H1 (cell line): ENCODE measurements around the gene PLEKHG3. TPM values are rescaled to one million over a fixed set of nuclear protein-coding genes. Genes with fewer than 3 reads are reported as not detected.

Experiments
- CTCF ChIA-PET: fragments of 300-600 bp; sonication (Branson Sonifier 250); formaldehyde crosslinking; loops from one replicate; lab custom pipeline; 2021; ENCODE audit not compliant: partially characterized antibody; lab: Charles Lee
- POLR2A ChIA-PET: fragments of 300-600 bp; sonication (Branson Sonifier 250); formaldehyde crosslinking; loops from one replicate; lab custom pipeline; 2021; ENCODE audit warnings: inconsistent platforms; ENCODE audit not compliant: partially characterized antibody; lab: Charles Lee
- DNase-seq, 2 experiments: peaks; one replicate each; pipeline versions ENCODE4 v3.0.0 to v3.0.0-alpha.2; 2010 to 2022; ENCODE audit warnings: low spot score in 2 of 2, low read depth in 1 of 2, mixed read lengths in 1 of 2
- FAIRE-seq: peaks from 2 replicates; lab custom pipeline; 2011; peaks lifted over from hg19 to GRCh38; lab: Jason Lieb, UNC
- H2AFZ ChIP-seq: 2 replicates; pipeline ENCODE4 v1.8.1; 2012; ENCODE audit warnings: low read length, inconsistent platforms
- H2AK5ac ChIP-seq: 2 replicates; pipeline ENCODE4 v1.6.1; 2013; ENCODE audit warnings: low read depth, low read length
- H2BK120ac ChIP-seq: replicated peaks from 2 replicates; pipeline ENCODE3; 2013; ENCODE audit warnings: low read depth, low read length, inconsistent platforms
- H2BK12ac ChIP-seq: 2 replicates; pipeline ENCODE4 v1.6.1; 2013; ENCODE audit warnings: low read depth, low read length
- H2BK15ac ChIP-seq: 2 replicates; pipeline ENCODE4 v1.6.1; 2013; ENCODE audit warnings: low read length
- H2BK20ac ChIP-seq: 2 replicates; pipeline ENCODE4 v1.6.1; 2013; ENCODE audit warnings: low read length
- H2BK5ac ChIP-seq: 2 replicates; pipeline ENCODE4 v1.6.1; 2013; ENCODE audit warnings: low read depth, low read length
- H3K14ac ChIP-seq: 2 replicates; pipeline ENCODE4 v1.6.1; 2013; ENCODE audit warnings: inconsistent platforms; ENCODE audit not compliant: insufficient read length
- H3K18ac ChIP-seq: 2 replicates; pipeline ENCODE4 v1.6.1; 2013; ENCODE audit warnings: low read length; ENCODE audit errors: extremely low read depth
- H3K23ac ChIP-seq: 2 replicates; pipeline ENCODE4 v1.6.1; 2013; ENCODE audit warnings: inconsistent platforms; ENCODE audit not compliant: insufficient read length
- H3K23me2 ChIP-seq: 2 replicates; pipeline ENCODE4 v1.6.1; 2013; ENCODE audit warnings: low read depth, low read length
- H3K27ac ChIP-seq: 2 replicates; pipeline ENCODE4 v1.6.1; 2011; ENCODE audit warnings: low read depth, low read length, inconsistent platforms
- H3K27me3 ChIP-seq, 4 experiments: replicated peaks in 1 of 4; 1 replicate in 1 of 4; 2 replicates in 3 of 4; pipeline versions ENCODE4 v1.6.1 to v1.8.1; 2011 to 2013; ENCODE audit warnings: low read length in 3 of 4, mild to moderate bottlenecking in 3 of 4, inconsistent platforms in 2 of 4, mixed read lengths in 2 of 4, moderate library complexity in 1 of 4; ENCODE audit not compliant: control insufficient read depth in 3 of 4, insufficient read depth in 3 of 4; ENCODE audit errors: extremely low read depth in 1 of 4
- H3K36me3 ChIP-seq, 4 experiments: 2 replicates each; pipeline versions ENCODE4 v1.6.1 to v1.8.1; 2011 to 2013; ENCODE audit warnings: mild to moderate bottlenecking in 4 of 4, low read length in 3 of 4, moderate library complexity in 2 of 4, control low read depth in 1 of 4, inconsistent platforms in 1 of 4; ENCODE audit not compliant: insufficient read depth in 4 of 4, control insufficient read depth in 2 of 4
- H3K4ac ChIP-seq: replicated peaks from 2 replicates; pipeline ENCODE3; 2013; ENCODE audit warnings: low read length, low read depth, mixed read lengths, inconsistent platforms; ENCODE audit not compliant: insufficient read length
- H3K4me1 ChIP-seq, 4 experiments: replicated peaks in 1 of 4; 1 replicate in 1 of 4; 2 replicates in 3 of 4; pipeline versions ENCODE4 v1.6.1 to v1.8.1; 2011 to 2013; ENCODE audit warnings: low read length in 3 of 4, inconsistent platforms in 2 of 4, mixed read lengths in 1 of 4; ENCODE audit not compliant: insufficient read depth in 4 of 4, control insufficient read depth in 3 of 4
- H3K4me2 ChIP-seq, 2 experiments: 2 replicates each; pipeline versions ENCODE4 v1.6.1 to v1.8.1; 2011 to 2013; ENCODE audit warnings: low read depth in 2 of 2, low read length in 2 of 2, control low read depth in 1 of 2, inconsistent platforms in 1 of 2, mild to moderate bottlenecking in 1 of 2; ENCODE audit not compliant: insufficient read depth in 1 of 2
- H3K4me3 ChIP-seq, 4 experiments: fragments of 200-600, 300-600 bp in 1 of 4; sonication (generic), shearing (Covaris generic), sonication (Bioruptor Twin) in 1 of 4; 2 replicates each; pipeline versions ENCODE4 v1.5.1 to v1.8.1; 2011 to 2016; ENCODE audit warnings: low read length in 4 of 4, low read depth in 3 of 4, control low read depth in 2 of 4, inconsistent platforms in 2 of 4, mild to moderate bottlenecking in 2 of 4, mixed read lengths in 1 of 4, moderate library complexity in 1 of 4; ENCODE audit not compliant: insufficient read depth in 2 of 4; ENCODE audit errors: extremely low read depth in 1 of 4
- H3K56ac ChIP-seq: replicated peaks from 2 replicates; pipeline ENCODE3; 2013; ENCODE audit warnings: low read depth, mild to moderate bottlenecking, mixed read lengths, low read length, inconsistent platforms; ENCODE audit not compliant: insufficient read length
- H3K79me1 ChIP-seq: 2 replicates; pipeline ENCODE4 v1.6.1; 2013; ENCODE audit warnings: low read depth, low read length, control low read depth
- H3K79me2 ChIP-seq, 2 experiments: 2 replicates each; pipeline versions ENCODE4 v1.6.1 to v1.8.1; 2012 to 2013; ENCODE audit warnings: low read length in 2 of 2, mild to moderate bottlenecking in 2 of 2, inconsistent platforms in 1 of 2; ENCODE audit not compliant: insufficient read depth in 2 of 2, control insufficient read depth in 1 of 2
- H3K9ac ChIP-seq, 4 experiments: replicated peaks in 1 of 4; 1 replicate in 1 of 4; 2 replicates in 3 of 4; pipeline versions ENCODE4 v1.6.1 to v1.8.1; 2011 to 2013; ENCODE audit warnings: low read depth in 3 of 4, low read length in 3 of 4, control low read depth in 2 of 4, mild to moderate bottlenecking in 2 of 4, moderate library complexity in 2 of 4, inconsistent platforms in 1 of 4; ENCODE audit errors: extremely low read depth in 1 of 4
- H3K9me3 ChIP-seq, 2 experiments: 2 replicates each; pipeline versions ENCODE4 v1.6.1 to v1.8.1; 2012 to 2013; ENCODE audit warnings: mild to moderate bottlenecking in 2 of 2, moderate library complexity in 2 of 2, control low read depth in 1 of 2, inconsistent platforms in 1 of 2, low read depth in 1 of 2, low read length in 1 of 2, mixed read lengths in 1 of 2; ENCODE audit not compliant: insufficient read depth in 2 of 2
- H4K20me1 ChIP-seq, 2 experiments: replicated peaks in 1 of 2; 2 replicates each; pipeline versions ENCODE3 to v1.8.1; 2011 to 2013; ENCODE audit warnings: inconsistent platforms in 2 of 2, low read length in 2 of 2, mild to moderate bottlenecking in 1 of 2; ENCODE audit not compliant: insufficient read depth in 2 of 2, control insufficient read depth in 1 of 2
- H4K5ac ChIP-seq: 2 replicates; pipeline ENCODE4 v1.6.1; 2013; ENCODE audit warnings: low read length, low read depth, mixed read lengths, inconsistent platforms; ENCODE audit not compliant: insufficient read length
- H4K8ac ChIP-seq: 2 replicates; pipeline ENCODE4 v1.8.0; 2013; ENCODE audit warnings: mild to moderate bottlenecking, moderate library complexity, low read length, inconsistent platforms; ENCODE audit not compliant: insufficient read depth; ENCODE audit errors: extremely low read depth
- H4K91ac ChIP-seq: replicated peaks from 2 replicates; pipeline ENCODE3; 2013; ENCODE audit warnings: low read length, mixed read lengths, inconsistent platforms; ENCODE audit not compliant: insufficient read length
- WGBS, 2 experiments: shearing (Covaris generic) in 1 of 2; methylation state at CpG; one replicate each; pipeline versions ENCODE4 v1.1.6 to v1.1.7; 2013 to 2015; ENCODE audit warnings: low lambda C conversion rate in 2 of 2, mixed read lengths in 2 of 2, inconsistent platforms in 1 of 2, low coverage in 1 of 2, missing lambda C conversion rate in 1 of 2; ENCODE audit not compliant: insufficient replicate concordance in 2 of 2, insufficient coverage in 1 of 2, insufficient read length in 1 of 2; ENCODE audit errors: extremely low coverage in 1 of 2, missing lambda C conversion rate in 1 of 2; 5-methylcytosine and 5-hydroxymethylcytosine counted together
- polyA plus RNA-seq, 7 experiments: library from polyadenylated mRNA; depleted of rRNA in 3 of 7; stranded (reverse) in 5 of 7; unstranded in 2 of 7; fragments of >200 nt in 5 of 7; fragments of 200-250 nt in 2 of 7; gene quantifications; 1 replicate in 5 of 7; 2 replicates in 1 of 7; 4 replicates in 1 of 7; pipeline versions ENCODE4 v1.2.1 to v1.2.3, GENCODE V29; 2011 to 2013; ENCODE audit warnings: missing spikeins in 2 of 7, mixed read lengths in 2 of 7
- total RNA-seq: library from RNA; stranded (reverse); fragmentation: NEBNext Ultra II Directional; extraction: Animal tissue kit (Norgen Biotek cat#: 25700); gene quantifications from 2 replicates; pipeline ENCODE4 v1.2.1, GENCODE V29; 2021

PLEKHG3 gene
- total and polyA plus RNA-seq, 2 of the 8 experiments (the other 6 are each of a cell fraction or from before 2014, with no cell fraction given): 43.4 to 90.6 TPM

DNA sequence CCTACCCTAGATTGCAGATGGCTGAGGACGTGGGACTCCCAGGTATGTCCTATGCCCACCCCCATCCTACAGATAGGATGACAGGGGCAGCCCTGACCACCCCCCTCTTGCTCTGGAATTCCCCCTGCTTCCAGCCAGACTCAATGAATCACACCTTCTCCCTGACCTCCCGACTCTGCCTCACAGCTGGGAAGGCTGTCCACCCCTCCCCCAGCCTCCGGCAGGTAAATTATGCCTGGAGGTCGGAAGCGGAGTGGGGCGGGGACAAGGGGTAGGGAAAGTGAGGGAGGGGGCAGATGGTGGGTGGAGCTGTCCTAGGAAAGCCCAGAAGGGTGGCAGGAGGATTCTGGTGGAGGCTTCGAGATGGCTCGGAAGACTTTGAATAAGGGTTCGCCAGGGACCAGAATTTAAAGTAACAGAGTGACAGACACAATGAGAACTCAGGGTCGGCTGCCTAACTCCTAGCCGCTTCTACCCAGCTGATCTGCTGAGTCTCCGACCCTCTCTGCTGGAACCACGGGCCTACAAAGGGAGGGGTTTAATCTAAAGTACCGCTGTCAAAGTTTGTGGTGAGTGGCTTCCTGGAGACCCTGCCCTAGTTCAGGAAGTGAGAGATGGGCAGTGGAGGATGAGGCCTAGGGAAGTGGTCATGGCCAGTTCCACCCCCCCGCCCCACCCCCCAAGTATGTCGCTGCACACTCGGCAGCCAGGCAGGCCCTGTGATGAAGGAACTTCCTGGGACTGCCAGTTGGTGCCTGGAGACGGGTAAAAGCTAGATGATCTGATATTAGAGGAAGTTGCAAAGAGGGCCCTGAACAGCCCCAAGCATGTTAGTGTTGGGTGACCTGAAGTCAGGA lies 4.2 kb downstream of the PLEKHG3 start:
- Histone ChIP-seq H4K5ac (no peak overlapping the region), H2BK12ac (peak overlapping the region; percentile 31; the same call in 1 of the 2 replicates), H2AFZ (no peak overlapping the region), H2BK120ac (no peak overlapping the region), H3K36me3 (peaks cover 0 to 9% (median 0%) of the 10 kb centered on the region in 4 experiments; a peak in 2 of 8 replicates), H3K4ac (no peak overlapping the region), H3K79me1 (peaks cover 17% of the 10 kb centered on the region; the same call in 1 of the 2 replicates), H2BK15ac (no peak overlapping the region), H3K9me3 (peaks cover 0 to 3% of the 10 kb centered on the region in 2 experiments; a peak in 2 of 4 replicates), H2BK5ac (peak overlapping the region; percentile 31; the same call in 1 of the 2 replicates), H3K14ac (no peak overlapping the region), H4K8ac (no peak overlapping the region), H3K56ac (no peak overlapping the region), H3K4me1 (peaks cover 21 to 45% (median 35%) of the 10 kb centered on the region in 4 experiments), H2BK20ac (0 out of 2 replicates have a peak overlapping the region, but pooled peaks have one; percentile 50), H3K27me3 (no peaks in the 10 kb centered on the region), H2AK5ac (no peak overlapping the region), H4K91ac (no peak overlapping the region), H3K18ac (no peak overlapping the region; the same call in 1 of the 2 replicates), H3K4me2 (peak overlapping the region; percentile 94 to 96), H3K4me3 (peak overlapping the region; percentile 23 to 80 (median 28); a peak in 6 of 8 replicates), H3K79me2 (peaks cover 23 to 86% of the 10 kb centered on the region in 2 experiments), H3K23ac (no peak overlapping the region), H3K23me2 (peaks cover 15% of the 10 kb centered on the region), H3K9ac (no peak overlapping the region), H3K27ac (no peak overlapping the region), H4K20me1 (peaks cover 9 to 14% of the 10 kb centered on the region in 2 experiments)
- WGBS, 2 experiments: 14% methylated on average over 15 of the region's 18 CpGs; no CpG with 5 or more reads in 1 of the 2 experiments
- DNase-seq (peak in 1 of 2 experiments; percentile 85), FAIRE-seq (peak; percentile 52)
- ChIA-PET CTCF (interaction anchor here (0.6 to 9.3 kb wide), 14 partner anchors 8 to 1534 kb away, joined by 3 to 74 read pairs (median 4); no protein-coding TSS in a partner anchor), POLR2A (interaction anchor here (0.7 to 7.8 kb wide), 11 partner anchors 8 to 320 kb away, joined by 3 to 102 read pairs (median 3); partner anchors contain the start of genes MTHFD1 and ZBTB1)
